Muscle layer of colon (tissue), 2 donors: Measurements from ENCODE around the gene KCNN3.

Source experiments
- H3K27ac ChIP-seq: one replicate; pipeline ENCODE4 v1.7.0; 2013; ENCODE audit warnings: low read depth, mild to moderate bottlenecking, low read length, moderate library complexity
- H3K27me3 ChIP-seq, 2 donors: one replicate each; pipeline ENCODE4 v1.7.0; 2013; ENCODE audit warnings: low read length in 2 of 2, mild to moderate bottlenecking in 2 of 2; ENCODE audit not compliant: insufficient read depth in 2 of 2, control insufficient read depth in 1 of 2
- H3K36me3 ChIP-seq: one replicate; pipeline ENCODE4 v1.7.0; 2013; ENCODE audit warnings: mild to moderate bottlenecking, low read length; ENCODE audit not compliant: insufficient read depth
- H3K4me1 ChIP-seq: one replicate; pipeline ENCODE4 v1.7.0; 2013; ENCODE audit warnings: mild to moderate bottlenecking, low read length; ENCODE audit not compliant: insufficient read depth
- H3K4me3 ChIP-seq, 2 donors: one replicate each; pipeline ENCODE4 v1.7.0; 2013; ENCODE audit warnings: low read length in 2 of 2, low read depth in 1 of 2, mild to moderate bottlenecking in 1 of 2, moderate library complexity in 1 of 2
- H3K9ac ChIP-seq: one replicate; pipeline ENCODE4 v1.7.0; 2013; ENCODE audit warnings: low read length
- H3K9me3 ChIP-seq: one replicate; pipeline ENCODE4 v1.7.0; 2013; ENCODE audit warnings: mild to moderate bottlenecking, low read length
- donor health status: abdominal sarcoma.
- donor health status: Adenocarcinoma of cecum.

KCNN3 gene

DNA sequence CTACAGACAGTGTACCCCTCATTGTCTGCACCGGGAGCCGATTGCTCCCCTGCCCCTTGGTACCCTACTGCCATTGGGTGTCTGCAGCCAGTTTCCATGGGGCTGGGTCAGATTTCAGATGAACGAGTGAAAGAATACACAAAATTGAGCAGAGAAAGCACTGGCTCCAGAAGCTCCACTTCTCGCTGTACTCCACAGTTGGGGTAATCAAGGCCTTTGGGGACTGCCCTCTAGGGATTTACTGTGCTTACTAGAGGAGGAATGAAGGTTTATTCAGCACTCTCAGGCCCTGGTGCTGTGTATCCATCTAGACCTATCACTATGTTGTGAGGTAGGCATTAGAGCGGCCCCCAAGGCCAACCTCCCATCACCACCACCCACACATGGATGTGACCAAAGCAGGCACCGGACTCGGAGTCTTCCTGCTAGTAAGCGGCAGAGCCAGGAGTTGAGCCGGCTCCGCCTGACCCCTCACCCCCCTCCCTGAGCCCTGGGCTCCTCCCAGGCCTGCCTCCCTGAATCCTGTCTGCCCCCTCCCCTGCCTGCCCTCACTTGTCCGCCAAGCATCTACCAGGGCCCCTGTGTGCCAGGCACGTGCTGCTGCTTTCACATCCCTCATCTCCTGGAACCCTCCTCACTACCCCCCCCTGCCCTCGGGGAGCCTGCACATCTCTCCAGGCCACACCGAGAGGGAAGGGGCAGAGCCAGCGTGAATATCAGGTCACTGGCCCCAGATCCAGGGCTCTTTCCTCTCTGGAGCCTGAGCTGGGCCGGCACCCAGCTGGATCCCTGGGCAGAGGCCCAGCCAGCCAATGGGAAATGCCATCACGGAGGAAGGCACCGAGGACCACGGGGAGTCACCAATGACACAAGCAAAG lies 23.3 kb downstream of the KCNN3 start:
- H3K36me3 ChIP-seq, result no peaks in the 10 kb centered on the region
- H3K9ac ChIP-seq, result no peak overlapping the region
- no peaks in the 10 kb centered on the region for H3K27me3 ChIP-seq
- H3K9me3 ChIP-seq, result no peaks in the 10 kb centered on the region
- no peak overlapping the region for H3K4me3 ChIP-seq
- H3K27ac ChIP-seq, result no peak overlapping the region
- H3K4me1 ChIP-seq, result peaks cover 28% of the 10 kb centered on the region

- H3K27ac ChIP-seq, result no peak overlapping the region
- H3K9me3 ChIP-seq, result no peaks in the 10 kb centered on the region
- no peak overlapping the region for H3K4me3 ChIP-seq
- H3K9ac ChIP-seq, result no peak overlapping the region
- H3K27me3 ChIP-seq, result no peaks in the 10 kb centered on the region
- no peaks in the 10 kb centered on the region for H3K36me3 ChIP-seq
- peaks cover 30% of the 10 kb centered on the region for H3K4me1 ChIP-seq
Measured at GRCh38 chr1:154845879-154846278, 24.2 kb downstream of the KCNN3 start.

GRCh38 chr1:154845174-154845573 lies 24.9 kb downstream of the KCNN3 start:
- H3K4me1 ChIP-seq, result peaks cover 37% of the 10 kb centered on the region
- no peak overlapping the region for H3K4me3 ChIP-seq
- H3K27me3 ChIP-seq, result no peaks in the 10 kb centered on the region
- no peak overlapping the region for H3K27ac ChIP-seq
- no peak overlapping the region for H3K9ac ChIP-seq
- no peaks in the 10 kb centered on the region for H3K36me3 ChIP-seq
- no peaks in the 10 kb centered on the region for H3K9me3 ChIP-seq

DNA sequence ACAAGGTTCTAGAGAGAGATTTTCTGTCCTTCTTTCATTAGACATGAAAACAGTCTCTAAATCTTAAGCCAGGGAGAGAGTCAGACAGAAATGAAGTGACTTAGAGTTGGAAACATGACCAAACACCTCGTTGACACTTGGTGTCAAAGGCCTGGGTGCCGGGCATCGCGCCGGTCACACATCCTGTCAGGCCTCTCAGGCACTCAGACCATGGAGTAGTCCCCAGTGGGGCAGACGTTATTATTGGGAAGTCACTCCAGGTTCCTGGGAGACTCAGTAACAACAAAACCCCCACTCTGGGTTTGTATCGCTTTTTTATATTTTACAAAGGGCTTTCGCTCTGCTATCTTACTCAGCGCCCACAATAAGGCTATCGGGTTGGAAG lies 25.8 kb downstream of the KCNN3 start:
- Histone ChIP-seq H3K36me3 (no peaks in the 10 kb centered on the region), H3K9me3 (no peaks in the 10 kb centered on the region), H3K9ac (no peak overlapping the region), H3K4me1 (peaks cover 45% of the 10 kb centered on the region), H3K4me3 (no peak overlapping the region), H3K27me3 (no peaks in the 10 kb centered on the region), H3K27ac (no peak overlapping the region)

DNA sequence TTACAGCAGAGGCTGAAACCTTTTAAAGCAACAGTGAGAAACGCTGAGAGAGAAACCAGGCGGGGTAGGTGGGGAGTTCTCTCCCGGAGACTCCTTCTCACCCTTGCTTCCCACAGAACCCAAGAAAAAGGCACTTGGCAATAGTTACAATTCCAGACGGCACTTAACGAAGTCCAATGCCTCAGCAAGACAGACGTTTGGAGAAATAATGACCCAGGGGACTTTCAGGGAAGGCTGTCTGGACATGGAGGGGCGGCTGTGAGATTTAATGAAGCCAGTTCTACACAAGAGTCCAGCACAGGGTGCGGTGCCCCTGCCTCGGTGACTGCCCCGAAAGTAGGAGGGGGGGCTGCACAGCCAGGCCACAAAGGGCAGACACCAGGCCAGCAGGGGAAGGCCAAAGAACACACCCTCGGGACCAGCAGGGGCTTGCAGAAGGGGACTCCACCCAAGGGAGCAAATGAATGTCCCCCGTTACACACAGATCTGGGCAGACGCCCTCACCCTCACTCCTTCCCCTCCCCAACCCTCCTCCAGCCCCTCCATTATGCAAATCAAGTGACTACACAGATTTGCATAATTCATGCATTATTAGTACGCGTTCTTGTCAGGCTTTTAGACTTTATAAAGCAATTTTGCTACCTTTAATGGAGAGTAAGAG lies 26.3 kb downstream of the KCNN3 start:
- no peaks in the 10 kb centered on the region for H3K9me3 ChIP-seq
- no peak overlapping the region for H3K27ac ChIP-seq
- no peaks in the 10 kb centered on the region for H3K36me3 ChIP-seq

GRCh38 chr1:154842635-154843034 lies 27.4 kb downstream of the KCNN3 start:
- no peaks in the 10 kb centered on the region for H3K9me3 ChIP-seq
- H3K36me3 ChIP-seq, result no peaks in the 10 kb centered on the region
- no peak overlapping the region for H3K4me3 ChIP-seq
- peaks cover 37% of the 10 kb centered on the region for H3K4me1 ChIP-seq
- no peak overlapping the region for H3K27ac ChIP-seq
- no peaks in the 10 kb centered on the region for H3K27me3 ChIP-seq
- no peak overlapping the region for H3K9ac ChIP-seq

More for the DNA sequence above, 26.3 kb downstream of the KCNN3 start:
- Histone ChIP-seq H3K4me3 (no peak overlapping the region), H3K27me3 (no peaks in the 10 kb centered on the region), H3K4me1 (peaks cover 47% of the 10 kb centered on the region), H3K9ac (no peak overlapping the region)

GRCh38 chr1:154841384-154841783 lies 28.7 kb downstream of the KCNN3 start:
- Histone ChIP-seq H3K9ac (no peak overlapping the region), H3K36me3 (no peaks in the 10 kb centered on the region), H3K27ac (no peak overlapping the region)

DNA sequence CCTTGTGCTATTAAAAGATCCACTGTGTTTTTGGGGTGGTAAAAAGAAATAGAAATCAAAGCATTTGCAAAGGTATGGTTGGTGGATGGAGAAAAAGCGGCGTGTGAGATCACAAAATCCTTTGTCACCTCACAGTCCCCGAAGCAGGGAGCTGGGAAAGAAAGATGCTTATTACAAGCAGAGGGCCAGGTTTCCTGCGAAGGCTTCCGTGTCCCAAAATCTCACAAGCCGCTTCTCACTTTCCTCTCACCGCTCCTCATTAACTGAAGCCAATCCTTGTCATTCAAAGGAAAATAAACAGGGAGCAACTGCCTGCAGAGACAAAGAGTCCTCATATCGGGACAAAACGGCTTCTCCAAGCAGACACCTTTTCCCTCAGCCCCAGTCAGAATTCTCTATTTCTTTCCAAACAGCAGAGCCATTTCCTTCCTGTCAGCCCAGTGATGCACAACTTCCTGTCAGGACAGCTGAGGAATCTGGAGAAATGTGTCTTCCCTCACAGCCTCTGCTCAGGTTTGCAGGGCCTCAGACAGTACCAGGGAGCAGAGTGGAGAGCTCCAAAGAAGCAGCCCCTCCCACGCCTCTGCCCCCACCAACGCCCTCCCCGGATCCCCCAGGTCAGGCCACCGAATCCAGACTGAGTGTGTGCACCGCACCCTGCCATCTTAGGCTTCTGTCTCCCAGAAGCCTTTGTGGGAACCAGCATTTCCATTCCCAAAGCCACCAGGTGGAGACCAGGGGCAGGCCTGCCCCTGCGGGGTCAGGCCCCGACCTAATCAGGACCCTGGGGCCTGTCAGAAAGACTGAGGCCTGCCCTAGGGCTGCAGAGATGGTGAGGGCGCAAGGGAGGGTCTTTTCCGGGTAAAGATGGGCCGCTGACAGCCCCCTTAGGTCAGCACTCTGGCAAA lies 29.6 kb downstream of the KCNN3 start:
- Histone ChIP-seq H3K9ac (no peak overlapping the region), H3K4me3 (no peak overlapping the region), H3K9me3 (no peaks in the 10 kb centered on the region), H3K27ac (no peak overlapping the region), H3K36me3 (no peaks in the 10 kb centered on the region), H3K27me3 (no peaks in the 10 kb centered on the region), H3K4me1 (peaks cover 30% of the 10 kb centered on the region)

More at GRCh38 chr1:154841384-154841783, 28.7 kb downstream of the KCNN3 start:
- no peaks in the 10 kb centered on the region for H3K9me3 ChIP-seq
- H3K4me1 ChIP-seq, result peaks cover 31% of the 10 kb centered on the region
- no peak overlapping the region for H3K4me3 ChIP-seq
- H3K27me3 ChIP-seq, result no peaks in the 10 kb centered on the region

GRCh38 chr1:154839691-154840090 lies 30.4 kb downstream of the KCNN3 start:
- no peaks in the 10 kb centered on the region for H3K27me3 ChIP-seq
- no peak overlapping the region for H3K4me3 ChIP-seq
- H3K36me3 ChIP-seq, result no peaks in the 10 kb centered on the region
- H3K4me1 ChIP-seq, result peaks cover 37% of the 10 kb centered on the region
- H3K27ac ChIP-seq, result no peak overlapping the region
- H3K9me3 ChIP-seq, result no peaks in the 10 kb centered on the region
- H3K9ac ChIP-seq, result no peak overlapping the region

DNA sequence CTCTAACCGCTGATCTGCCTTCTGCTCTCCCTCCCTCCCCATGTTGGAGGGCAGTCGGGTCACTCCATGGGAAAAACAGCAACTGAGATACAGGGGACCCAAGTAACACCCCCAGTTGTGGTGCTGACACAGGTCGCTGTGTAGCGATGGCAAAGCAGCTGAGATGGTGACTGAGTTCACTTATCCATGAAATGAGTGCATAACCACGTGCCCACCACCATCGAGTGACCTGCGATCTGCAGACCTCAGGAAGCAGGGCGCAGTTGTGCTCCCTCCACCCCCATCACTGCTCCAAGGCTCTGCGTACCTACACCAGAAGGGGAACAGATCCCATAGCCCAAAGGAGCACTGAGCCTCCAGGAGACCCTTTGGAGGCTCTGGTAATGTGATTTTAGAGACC lies 31.1 kb downstream of the KCNN3 start:
- Histone ChIP-seq H3K36me3 (no peaks in the 10 kb centered on the region), H3K27ac (no peak overlapping the region), H3K9me3 (no peaks in the 10 kb centered on the region), H3K27me3 (no peaks in the 10 kb centered on the region), H3K4me3 (no peak overlapping the region), H3K4me1 (peaks cover 44% of the 10 kb centered on the region), H3K9ac (no peak overlapping the region)

GRCh38 chr1:154838461-154838860 lies 31.6 kb downstream of the KCNN3 start:
- no peaks in the 10 kb centered on the region for H3K27me3 ChIP-seq
- peaks cover 50% of the 10 kb centered on the region for H3K4me1 ChIP-seq
- no peaks in the 10 kb centered on the region for H3K9me3 ChIP-seq
- H3K4me3 ChIP-seq, result no peak overlapping the region
- H3K36me3 ChIP-seq, result no peaks in the 10 kb centered on the region
- no peak overlapping the region for H3K9ac ChIP-seq
- no peak overlapping the region for H3K27ac ChIP-seq
